NK-92 (cell line): ENCODE measurements around the gene ADSS1.

Experiments used
- DNase-seq: peaks from one replicate; lab custom pipeline; 2025; ENCODE audit not compliant: unreplicated experiment; lab: John Stamatoyannopoulos, UW

ADSS1 gene

GRCh38 chr14:104699426-104699748 lies 24.6 kb upstream of the ADSS1 start:
- no peak for DNase-seq

GRCh38 chr14:104700225-104700651 lies 23.8 kb upstream of the ADSS1 start:
- no peak for DNase-seq

DNA sequence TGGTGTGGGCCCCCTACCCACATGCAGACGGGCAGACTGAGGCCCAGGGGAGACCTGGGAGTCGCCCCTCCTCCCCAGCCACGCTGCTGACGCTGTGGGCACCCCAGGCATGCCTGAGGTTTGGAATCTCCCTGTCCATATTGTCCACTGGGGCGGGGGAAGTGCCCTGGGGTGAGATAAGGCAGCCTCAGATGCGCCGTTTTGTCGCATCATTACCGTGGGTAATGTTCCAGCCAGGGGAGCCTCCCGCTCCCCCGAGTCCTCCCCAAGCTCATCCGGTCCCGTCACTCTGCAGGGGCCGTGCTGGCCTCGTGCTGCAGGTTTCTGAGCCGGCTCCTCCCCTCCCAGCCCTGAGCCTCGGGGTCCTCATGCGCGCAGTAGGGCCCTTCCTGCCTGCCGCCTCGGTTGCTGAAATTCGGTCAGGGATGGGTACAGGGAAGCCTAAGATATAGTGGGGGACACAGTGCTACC lies 23.2 kb upstream of the ADSS1 start:
- no peak for DNase-seq

- DNase-seq = no peak
Observed at GRCh38 chr14:104701383-104702076, 22.5 kb upstream of the ADSS1 start.

- DNase-seq = no peak
Observed at GRCh38 chr14:104702106-104702505, 21.9 kb upstream of the ADSS1 start.

GRCh38 chr14:104702673-104703072 lies 21.4 kb upstream of the ADSS1 start:
- no peak for DNase-seq

GRCh38 chr14:104703269-104703668 lies 20.8 kb upstream of the ADSS1 start:
- no peak for DNase-seq

GRCh38 chr14:104704252-104704651 lies 19.8 kb upstream of the ADSS1 start:
- DNase-seq = no peak

DNA sequence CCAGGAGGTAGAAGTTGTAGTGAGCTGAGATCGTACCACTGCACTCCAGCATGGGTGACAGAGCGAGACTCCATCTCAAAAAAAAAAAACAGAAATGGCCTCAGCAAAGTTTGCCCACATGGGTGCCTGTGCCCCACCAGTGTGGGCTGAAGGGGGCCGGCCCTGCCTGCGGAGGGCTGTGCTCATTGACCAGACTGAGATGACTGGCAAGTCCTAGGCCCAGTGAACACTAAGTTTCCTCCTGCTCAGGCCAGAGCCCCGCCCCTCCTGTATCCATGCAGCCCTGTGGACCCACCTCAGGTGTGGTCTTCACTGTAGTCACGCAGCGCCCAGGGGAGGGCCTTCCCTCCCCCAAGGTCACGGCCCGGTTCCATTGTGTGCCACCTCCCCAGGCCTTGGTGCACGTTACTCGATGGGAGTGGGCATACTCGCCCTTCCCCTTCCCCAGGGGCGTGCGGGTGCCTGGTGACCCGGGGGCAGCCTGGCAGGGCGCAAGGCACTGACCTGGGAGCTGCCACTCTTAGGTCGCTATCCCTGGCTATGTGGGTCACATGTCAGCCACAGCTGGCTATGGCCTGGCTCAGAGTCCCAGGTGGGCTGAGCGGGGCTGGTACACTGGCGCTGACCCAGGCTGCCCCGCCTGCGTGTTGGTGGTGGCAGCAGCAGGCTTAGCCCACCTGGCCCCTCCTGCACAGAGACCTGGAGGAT lies 18.5 kb upstream of the ADSS1 start:
- DNase-seq = no peak

DNA sequence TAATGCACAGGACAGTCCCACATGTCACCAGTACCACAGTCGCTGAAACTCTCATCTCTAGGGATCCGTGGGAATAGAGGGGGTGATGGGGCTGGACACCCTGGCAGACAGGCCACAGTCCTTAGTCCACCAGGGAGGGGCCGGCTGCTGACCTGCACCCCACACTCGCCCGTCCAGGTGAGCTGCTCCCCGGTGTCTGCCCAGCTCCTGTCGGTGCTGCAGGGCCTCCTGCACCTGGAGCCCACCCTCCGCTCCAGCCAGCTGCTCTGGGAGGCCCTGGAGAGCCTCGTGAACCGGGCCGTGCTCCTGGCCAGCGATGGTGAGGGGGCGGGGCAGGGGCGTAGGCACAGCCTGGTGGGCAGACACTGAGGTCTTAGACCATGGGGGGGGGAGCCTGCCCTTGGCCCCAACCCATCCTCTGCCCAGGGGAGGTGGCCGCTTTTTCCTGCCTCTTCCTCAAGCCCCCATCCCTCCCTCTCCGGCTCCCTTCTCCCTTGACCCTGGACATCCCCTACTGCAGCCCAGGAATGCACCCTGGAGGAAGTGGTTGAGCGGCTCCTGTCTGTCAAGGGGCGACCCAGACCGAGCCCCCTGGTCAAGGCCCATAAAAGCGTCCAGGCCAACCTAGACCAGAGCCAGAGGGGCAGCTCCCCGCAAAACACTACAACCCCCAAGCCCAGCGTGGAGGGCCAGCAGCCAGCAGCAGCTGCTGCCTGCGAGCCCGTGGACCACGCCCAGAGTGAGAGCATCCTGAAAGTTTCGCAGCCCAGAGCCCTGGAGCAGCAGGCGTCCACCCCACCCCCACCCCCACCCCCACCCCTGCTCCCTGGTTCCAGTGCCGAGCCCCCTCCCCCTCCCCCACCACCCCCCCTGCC lies 17.1 kb upstream of the ADSS1 start:
- DNase-seq = no peak

DNA sequence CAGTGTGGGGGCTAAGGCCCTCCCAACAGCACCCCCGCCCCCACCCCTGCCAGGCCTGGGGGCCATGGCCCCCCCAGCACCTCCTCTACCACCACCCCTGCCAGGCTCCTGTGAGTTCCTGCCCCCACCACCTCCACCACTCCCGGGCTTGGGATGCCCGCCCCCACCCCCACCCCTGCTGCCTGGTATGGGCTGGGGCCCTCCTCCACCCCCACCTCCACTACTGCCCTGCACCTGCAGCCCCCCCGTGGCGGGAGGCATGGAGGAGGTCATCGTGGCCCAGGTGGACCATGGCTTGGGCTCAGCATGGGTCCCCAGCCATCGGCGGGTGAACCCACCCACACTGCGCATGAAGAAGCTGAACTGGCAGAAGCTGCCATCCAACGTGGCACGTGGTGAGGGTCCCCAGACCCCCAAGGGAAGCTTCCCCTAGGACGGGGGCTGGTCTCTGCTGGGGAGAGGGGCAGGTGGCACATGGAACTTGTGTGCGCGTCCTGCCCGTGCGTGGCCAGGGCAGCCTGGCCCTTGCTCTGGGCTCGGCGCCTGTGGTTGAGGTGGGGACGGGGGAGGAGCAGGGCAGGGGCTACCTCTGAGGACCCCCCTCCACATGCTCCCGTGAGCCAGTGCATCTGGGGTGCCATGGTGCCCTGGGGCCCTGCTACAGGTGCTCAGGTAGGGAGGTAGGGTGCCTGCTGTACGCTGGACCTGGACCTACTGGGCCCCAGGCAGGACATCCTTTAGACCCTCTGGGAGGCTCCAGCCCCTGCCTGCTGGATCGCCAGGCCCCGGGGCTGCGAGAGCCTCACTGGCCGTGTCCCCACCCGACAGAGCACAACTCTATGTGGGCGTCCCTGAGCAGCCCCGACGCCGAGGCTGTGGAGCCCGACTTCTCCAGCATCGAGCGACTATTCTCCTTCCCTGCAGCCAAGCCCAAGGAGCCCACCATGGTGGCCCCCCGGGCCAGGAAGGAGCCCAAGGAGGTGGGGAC lies 16.1 kb upstream of the ADSS1 start:
- DNase-seq = no peak

GRCh38 chr14:104708606-104709268 lies 15.3 kb upstream of the ADSS1 start:
- DNase-seq = no peak

- DNase-seq = no peak
Observed at GRCh38 chr14:104709387-104710039, 14.5 kb upstream of the ADSS1 start.

- DNase-seq = no peak
Observed at GRCh38 chr14:104710071-104710735, 13.8 kb upstream of the ADSS1 start.

DNA sequence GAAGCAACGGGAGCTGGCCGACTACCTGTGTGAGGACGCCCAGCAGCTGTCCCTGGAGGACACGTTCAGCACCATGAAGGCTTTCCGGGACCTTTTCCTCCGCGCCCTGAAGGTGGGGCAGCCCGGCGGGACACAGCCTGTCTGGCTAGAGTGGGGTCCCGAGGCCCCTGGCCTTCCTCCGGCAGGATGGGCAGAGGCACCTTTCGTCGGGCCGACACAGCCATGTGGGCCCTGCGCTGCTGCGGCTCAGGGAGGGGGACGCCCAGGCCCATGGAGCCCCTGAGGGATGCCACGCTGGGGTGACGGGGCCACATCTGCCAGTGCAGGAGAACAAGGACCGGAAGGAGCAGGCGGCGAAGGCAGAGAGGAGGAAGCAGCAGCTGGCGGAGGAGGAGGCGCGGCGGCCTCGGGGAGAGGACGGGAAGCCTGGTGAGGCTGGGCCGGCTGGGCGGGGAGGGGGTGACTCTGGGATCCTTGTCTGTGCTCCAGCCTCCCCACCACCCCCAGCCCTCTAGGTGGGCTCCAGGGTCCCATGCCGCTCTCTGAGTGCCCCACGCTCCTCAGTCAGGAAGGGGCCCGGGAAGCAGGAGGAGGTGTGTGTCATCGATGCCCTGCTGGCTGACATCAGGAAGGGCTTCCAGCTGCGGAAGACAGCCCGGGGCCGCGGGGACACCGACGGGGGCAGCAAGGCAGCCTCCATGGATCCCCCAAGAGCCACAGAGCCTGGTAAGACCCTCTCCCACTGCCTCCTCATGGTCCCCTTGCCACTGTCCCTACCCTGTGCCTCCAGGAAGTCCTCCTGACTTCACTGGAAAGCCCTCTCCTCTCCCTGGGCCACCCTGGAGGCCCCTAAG lies 10.9 kb upstream of the ADSS1 start:
- DNase-seq = no peak

DNA sequence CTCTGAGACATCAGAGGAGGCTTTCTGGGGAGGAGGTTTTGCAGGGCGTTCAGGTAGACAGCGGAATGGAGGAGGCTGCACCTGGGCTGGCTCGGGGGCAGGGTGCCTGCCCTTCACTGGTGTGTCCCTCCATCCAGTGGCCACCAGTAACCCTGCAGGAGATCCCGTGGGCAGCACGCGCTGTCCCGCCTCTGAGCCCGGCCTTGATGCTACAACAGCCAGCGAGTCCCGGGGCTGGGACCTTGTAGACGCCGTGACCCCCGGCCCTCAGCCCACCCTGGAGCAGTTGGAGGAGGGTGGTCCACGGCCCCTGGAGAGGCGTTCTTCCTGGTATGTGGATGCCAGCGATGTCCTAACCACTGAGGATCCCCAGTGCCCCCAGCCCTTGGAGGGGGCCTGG lies 10.0 kb upstream of the ADSS1 start:
- no peak for DNase-seq

DNA sequence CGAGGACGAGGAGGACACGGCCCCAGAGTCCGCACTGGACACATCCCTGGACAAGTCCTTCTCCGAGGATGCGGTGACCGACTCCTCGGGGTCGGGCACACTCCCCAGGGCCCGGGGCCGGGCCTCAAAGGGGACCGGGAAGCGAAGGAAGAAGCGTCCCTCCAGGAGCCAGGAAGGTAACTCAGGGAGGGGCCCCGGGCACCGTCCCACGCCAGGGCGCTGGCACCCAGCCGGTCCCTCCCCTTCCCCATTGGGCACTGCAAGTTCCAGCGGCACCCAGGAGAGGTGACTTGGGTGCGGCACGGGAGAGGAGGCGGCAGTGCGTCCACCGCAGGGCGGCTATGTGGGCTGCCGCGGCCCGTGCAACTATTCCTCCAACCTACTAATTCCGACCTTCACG lies 9.3 kb upstream of the ADSS1 start:
- no peak for DNase-seq

- DNase-seq = no peak
Observed at GRCh38 chr14:104715416-104715815, 8.6 kb upstream of the ADSS1 start.
